22Rv1 (cell line): ENCODE results near the gene TGFBR3.

Source experiments
- H3K27ac ChIP-seq: fragments of 450-650 bp; 2 replicates; pipeline ENCODE4 v1.5.1; 2017
- ZFX ChIP-seq: fragments of 450-650 bp; IDR thresholded peaks from 2 replicates; pipeline ENCODE4 v1.6.1; 2017; ENCODE audit warnings: antibody characterized with exemption, borderline replicate concordance
- TF ChIP-seq, protein P1 (sequence below): fragments of 450-650 bp; IDR thresholded peaks from 2 replicates; pipeline ENCODE4 v1.5.1; 2017; ENCODE audit warnings: mild to moderate bottlenecking

Gene TGFBR3

DNA sequence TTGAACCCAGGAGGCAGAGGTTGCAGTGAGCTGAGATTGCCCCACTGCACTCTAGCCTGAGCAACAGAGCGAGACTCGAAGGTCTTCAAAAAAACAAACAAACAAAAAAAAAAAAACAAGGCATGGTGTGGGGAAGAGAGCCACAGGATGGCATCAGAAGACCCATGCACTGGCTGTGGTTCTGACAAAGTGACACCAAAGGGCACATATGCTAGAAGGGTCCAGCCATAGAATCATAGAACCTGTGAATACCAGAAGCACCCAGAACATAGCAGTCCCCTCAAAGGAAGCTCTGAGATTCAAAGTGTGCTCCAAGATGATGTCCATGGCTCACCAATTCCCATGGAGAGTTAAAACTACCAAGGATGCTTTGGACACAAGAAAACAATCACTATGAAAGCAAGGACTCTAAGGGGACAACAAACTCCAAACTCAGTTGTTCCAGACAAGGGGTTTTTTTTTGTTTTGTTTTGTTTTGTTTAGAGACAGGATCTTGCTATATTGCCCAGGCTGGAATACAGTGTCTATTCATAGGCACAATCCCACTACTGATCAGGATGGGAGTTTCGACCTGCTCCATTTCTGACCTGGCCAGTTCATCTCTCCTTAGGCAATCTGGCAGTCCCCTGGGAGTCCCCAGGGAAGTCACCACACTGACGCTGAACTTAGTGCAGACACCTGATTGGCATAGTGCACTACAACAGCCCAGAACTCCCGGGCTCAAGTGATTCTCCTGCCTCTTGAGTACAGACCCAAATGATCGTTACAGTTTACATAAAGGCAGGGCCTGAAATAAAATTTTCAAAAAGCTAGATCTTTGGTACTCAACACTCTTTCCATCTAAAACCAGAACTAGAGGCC lies 56.4 kb downstream of the TGFBR3 start:
- H3K27ac ChIP-seq: no peak overlapping the region
- no peak for TF ChIP-seq ZFX
- TF ChIP-seq, protein P1, sequence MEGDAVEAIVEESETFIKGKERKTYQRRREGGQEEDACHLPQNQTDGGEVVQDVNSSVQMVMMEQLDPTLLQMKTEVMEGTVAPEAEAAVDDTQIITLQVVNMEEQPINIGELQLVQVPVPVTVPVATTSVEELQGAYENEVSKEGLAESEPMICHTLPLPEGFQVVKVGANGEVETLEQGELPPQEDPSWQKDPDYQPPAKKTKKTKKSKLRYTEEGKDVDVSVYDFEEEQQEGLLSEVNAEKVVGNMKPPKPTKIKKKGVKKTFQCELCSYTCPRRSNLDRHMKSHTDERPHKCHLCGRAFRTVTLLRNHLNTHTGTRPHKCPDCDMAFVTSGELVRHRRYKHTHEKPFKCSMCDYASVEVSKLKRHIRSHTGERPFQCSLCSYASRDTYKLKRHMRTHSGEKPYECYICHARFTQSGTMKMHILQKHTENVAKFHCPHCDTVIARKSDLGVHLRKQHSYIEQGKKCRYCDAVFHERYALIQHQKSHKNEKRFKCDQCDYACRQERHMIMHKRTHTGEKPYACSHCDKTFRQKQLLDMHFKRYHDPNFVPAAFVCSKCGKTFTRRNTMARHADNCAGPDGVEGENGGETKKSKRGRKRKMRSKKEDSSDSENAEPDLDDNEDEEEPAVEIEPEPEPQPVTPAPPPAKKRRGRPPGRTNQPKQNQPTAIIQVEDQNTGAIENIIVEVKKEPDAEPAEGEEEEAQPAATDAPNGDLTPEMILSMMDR: no peak

DNA sequence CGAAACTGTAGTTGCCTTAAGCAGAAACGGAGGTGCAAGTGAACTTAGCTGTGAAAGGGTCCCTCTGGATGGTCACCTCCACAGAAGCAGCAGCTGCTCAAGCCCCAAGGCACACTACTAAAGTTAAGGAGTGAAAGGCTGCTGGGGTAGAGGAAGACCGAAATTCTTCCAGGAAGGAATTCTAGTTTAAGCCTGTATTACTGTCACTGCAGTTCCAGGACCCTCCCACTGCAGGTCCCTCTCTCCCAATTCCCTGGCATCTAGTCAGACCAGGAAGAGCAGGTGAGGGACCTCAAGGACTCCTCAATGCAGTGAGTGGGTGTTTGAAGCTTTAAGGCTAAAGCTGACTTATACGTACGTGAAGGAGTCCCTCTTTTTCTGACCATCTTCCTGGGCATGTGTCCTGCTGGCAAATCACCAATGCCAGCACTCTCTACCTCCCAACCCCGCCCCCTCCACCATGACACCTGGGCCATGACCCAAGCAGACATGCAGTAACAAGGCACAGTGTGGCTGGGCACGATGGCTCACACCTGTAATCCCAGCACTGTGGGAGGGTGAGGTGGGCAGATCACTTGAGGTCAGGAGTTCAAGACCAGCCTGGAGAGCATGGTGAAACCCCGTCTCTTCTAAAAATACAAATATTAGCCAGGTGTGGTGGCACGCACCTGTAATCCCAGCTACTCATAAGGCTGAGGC lies 57.2 kb downstream of the TGFBR3 start:
- H3K27ac ChIP-seq: no peak overlapping the region
- TF ChIP-seq, protein P1: no peak
- no peak for TF ChIP-seq ZFX

DNA sequence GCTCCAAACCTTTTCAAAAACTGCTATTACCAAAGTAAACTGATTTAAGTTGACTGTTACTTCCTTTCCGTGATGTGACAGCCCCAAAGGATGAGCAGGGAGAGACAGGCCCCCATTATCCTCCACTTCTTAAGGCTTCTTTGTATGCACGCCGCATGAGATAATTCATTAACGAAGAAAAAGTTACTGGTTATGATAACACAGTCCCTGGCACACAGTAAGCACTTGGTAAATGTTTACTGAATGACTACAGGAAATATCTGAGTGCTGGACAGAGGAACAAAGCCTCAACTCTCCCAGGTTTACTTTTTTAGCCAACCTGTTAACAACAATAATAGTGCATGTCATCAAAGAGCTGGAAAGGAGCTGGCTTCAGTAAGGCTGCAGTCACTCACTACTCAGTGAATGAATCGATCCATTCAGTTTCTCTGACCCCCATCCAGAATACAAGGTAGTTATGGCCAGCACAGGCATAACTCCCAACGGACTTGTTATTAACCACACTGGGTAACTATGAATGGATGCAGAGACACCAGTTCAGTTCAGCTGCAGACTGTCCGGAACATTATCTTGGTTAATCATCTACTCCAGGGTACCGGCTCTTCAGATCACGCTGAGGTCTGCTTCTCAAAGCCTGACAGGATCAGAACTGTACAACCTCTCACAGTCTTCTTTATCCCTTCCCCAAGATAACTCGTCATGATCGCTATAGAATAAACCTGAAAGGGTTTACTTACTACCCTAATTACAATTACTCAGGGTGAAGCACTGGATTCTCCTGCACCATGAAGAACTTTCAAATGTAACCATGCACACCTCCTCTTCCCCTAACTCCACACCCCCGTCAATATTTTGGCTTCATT lies 58.3 kb downstream of the TGFBR3 start:
- no peak overlapping the region for H3K27ac ChIP-seq
- TF ChIP-seq, protein P1: no peak
- TF ChIP-seq ZFX: no peak

DNA sequence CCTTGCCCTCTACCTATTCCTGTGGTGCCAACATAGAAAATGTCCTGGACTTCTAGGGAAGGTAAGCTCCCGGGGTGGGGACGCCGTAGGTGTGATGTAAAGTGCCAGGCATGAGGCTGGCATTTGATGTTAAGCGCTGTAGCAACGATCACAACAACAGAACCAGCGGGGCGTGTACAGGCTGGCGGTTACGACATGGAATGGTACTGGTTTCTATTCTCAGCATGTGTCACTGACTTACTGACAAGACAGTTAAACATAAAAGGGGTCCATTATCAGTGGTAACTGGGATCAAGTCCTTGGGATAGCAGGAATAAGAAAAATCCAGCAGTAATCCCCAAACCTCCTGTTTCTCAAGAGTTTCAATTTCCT lies 58.9 kb downstream of the TGFBR3 start:
- TF ChIP-seq, protein P1: no peak
- no peak for TF ChIP-seq ZFX
- no peak overlapping the region for H3K27ac ChIP-seq

DNA sequence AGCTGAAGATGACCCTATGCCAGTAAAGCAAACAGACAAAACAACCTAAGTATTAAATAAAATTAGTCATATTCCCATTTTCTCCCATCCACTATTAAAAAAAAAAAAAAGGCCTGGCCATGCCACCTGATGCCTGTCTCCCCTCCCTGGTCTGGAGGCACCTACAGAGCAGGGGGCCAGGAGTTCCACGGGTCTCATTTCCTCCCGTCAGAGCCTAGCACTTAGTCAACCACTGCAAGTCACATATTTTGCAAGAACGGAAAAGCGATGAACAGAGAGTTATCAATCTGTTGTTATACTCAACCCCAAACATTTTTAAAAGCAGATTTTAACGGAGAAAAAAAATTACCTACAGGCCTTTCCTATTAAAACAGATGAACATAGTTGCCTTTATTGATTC lies 59.3 kb downstream of the TGFBR3 start:
- no peak for TF ChIP-seq ZFX
- TF ChIP-seq, protein P1: no peak
- H3K27ac ChIP-seq: no peak overlapping the region

DNA sequence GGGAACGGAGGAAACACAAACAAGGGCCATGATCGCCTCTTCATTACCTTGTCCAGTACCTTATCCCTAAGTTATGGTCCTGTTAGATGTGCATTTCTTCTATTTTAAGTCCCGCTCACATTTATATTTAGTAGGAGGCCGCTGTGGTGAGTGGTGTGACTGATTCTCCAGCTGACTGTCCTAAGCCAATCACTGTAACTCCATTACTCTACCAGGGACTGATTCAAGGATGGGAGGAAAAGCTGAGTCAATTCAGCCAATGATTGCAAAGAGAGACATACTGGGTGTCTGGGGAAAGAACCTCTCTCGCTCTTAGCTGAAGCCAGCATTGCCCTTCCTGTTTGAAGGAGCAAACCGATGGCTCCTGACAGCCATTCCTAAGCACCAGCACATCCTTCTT lies 59.7 kb downstream of the TGFBR3 start:
- H3K27ac ChIP-seq: no peak overlapping the region
- TF ChIP-seq, protein P1: no peak
- TF ChIP-seq ZFX: no peak
